Forelimb muscle (tissue), 1 donor: ENCODE data around the gene CYP24A1. TPM values are rescaled to one million over a fixed set of nuclear protein-coding genes. Genes with fewer than 3 reads are reported as not detected.

ENCODE experiments used
- DNase-seq: peaks from one replicate; pipeline ENCODE4 v3.0.0-alpha.2; 2013; ENCODE audit warnings: low read depth
- polyA plus RNA-seq: library from polyadenylated mRNA; unstranded; fragments of 120-200 nt; gene quantifications from one replicate; pipeline ENCODE4 v1.2.1, GENCODE V29; 2013; ENCODE audit not compliant: insufficient read length

CYP24A1 gene
- polyA plus RNA-seq, 1 donor = 0.68 TPM

GRCh38 chr20:54114109-54114508 lies 59.7 kb downstream of the CYP24A1 start:
- DNase-seq = no peak

DNA sequence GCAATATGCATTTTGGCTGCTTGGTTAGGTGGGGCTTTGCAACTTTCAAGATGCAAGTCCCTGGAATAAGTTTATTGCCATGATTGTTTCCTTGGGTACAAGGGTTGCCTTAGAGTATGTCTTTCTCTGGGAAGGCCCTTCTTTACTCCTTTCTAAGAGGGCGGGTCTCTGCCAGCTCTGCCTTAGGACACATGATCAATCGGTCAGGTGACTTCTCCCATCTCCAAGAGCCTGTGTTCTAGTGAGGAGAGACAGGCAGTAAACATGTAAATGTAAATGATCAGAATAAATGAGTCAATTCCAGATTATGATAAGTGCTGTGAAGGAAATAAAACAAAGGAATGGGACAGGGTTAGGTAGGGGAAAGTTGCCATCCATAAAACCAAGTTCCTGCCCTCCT lies 60.2 kb downstream of the CYP24A1 start:
- DNase-seq = no peak

GRCh38 chr20:54112221-54112884 lies 61.4 kb downstream of the CYP24A1 start:
- no peak for DNase-seq

DNA sequence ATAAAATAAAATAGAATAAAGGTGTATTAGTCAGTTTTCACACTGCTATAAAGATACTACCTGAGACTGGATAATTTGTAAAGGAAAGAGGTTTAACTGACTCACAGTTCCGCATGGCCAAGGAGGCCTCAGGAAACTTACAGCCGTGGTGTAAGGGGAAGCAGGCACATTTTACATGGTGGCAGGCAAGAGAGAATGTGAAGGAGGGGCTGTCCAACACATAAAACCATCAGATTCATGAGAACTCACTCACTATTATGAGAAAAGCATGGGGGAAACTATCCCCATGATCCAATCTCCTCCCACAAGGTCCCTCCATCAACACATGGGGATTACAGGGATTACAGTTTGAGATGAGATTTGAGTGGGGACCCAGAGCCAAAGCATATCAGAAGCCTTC lies 62.3 kb downstream of the CYP24A1 start:
- no peak for DNase-seq

- DNase-seq = no peak
These were observed 63.3 kb downstream of the CYP24A1 start for GRCh38 chr20:54110457-54110856.

DNA sequence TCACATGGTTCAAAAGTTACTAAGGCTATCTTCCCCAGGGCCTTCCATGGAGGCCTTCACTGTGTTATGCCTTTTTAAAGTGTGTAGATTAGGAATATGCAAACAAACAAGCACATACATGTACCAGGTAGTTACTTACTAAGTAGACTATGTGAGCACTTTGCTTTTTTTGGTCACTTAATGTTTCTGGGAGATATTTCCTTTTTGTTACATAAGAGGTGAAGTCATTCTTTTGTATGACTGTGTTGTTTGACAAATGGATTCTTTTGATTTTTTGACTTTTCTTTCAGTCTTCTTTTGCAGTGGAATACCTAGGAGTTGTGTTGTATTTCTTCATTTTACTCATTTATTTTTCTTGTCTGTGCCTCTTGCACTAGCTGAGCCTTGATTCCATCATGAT lies 63.7 kb downstream of the CYP24A1 start:
- no peak for DNase-seq

DNA sequence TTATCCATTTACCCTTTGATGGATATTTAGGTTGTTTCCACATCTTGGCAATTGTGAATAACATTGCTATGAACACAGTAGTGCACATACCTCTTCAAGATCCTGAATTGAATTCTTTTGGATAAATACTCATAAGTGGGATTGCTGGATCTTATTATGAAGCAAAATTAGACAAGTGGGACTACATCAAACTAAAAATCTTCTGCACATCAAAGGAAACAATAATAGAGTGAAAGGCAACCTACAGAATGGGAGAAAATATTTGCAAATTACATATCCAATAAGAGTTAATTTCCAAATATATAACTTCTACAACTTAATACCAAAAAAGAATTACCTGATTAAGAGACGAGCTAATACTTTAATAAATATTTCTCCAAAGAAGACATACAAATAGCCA lies 65.0 kb downstream of the CYP24A1 start:
- no peak for DNase-seq

- DNase-seq = no peak
These were observed 65.5 kb downstream of the CYP24A1 start for GRCh38 chr20:54108326-54108642.

DNA sequence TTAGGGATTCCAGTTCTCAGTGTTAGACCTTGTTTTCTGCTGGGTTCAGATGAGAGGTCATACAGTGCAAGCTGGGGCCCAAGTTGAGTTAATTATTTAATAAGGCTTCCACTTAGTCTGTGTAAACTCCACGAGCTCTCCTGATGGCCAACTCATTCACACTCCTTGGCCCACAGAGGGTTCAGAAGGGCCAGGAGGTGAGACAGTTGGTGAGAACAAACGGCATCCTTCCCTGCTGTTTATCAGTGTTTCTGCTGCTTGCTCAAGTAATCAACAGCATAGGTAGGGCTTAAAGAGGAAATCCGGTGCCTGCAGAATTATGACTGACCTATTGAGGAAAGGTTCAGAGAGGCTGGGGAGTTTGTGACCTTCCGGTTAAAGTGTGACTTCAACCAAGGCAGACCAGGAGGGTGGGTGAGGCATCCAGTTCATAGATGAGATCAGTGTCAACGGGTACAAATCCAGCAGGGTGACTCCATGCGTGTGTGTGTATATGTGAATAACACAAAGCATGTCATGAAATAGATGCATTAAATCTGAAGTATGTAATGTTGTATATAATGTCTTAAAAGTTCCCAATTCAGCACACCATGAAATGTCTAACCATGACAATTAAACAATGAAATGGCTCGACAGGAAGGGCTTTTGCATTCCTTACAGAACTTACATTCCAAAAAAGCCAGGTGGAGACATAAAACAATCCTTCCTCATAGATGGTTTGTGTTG lies 66.0 kb downstream of the CYP24A1 start:
- no peak for DNase-seq

- no peak for DNase-seq
These were observed 66.6 kb downstream of the CYP24A1 start for GRCh38 chr20:54107181-54107580.

DNA sequence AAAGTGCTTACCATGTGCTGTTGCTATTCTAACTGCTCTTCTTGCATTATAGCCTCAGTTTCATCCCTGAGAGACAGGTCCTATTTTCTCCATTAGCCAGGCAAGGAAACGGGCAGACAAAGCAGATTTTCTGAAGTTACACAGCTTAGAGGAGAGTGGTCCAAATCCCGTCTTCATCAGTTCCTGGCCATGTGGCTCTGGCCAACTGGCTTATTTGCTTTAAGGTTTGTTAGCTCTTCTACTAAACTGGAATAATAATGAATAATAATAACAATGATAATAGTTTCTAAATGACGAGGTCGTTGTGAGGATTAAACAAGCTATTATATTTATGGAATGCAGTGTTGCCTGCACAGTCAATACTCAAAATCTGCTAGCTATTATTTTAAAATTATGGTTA lies 67.6 kb downstream of the CYP24A1 start:
- DNase-seq = no peak

DNA sequence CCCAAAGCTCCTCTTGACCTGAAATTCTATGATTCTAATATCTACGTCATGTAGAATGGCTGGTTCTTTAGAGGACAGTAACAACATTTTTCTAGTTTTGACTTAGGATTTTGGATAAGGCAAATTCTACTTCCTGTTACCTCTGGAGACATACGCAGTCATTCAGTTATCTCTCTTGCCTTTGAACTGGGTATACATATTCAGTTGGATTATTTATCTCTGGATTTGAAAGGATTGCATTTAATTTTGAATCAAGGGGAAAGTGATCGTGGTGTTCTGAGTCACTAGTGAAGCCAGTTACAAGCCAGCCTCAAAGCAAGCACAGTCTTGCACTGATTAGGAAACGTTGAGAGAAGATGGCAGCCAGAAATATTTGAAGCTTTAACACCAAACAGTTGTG lies 68.1 kb downstream of the CYP24A1 start:
- DNase-seq = no peak

- no peak for DNase-seq
These were observed 69.0 kb downstream of the CYP24A1 start for GRCh38 chr20:54104781-54105180.

DNA sequence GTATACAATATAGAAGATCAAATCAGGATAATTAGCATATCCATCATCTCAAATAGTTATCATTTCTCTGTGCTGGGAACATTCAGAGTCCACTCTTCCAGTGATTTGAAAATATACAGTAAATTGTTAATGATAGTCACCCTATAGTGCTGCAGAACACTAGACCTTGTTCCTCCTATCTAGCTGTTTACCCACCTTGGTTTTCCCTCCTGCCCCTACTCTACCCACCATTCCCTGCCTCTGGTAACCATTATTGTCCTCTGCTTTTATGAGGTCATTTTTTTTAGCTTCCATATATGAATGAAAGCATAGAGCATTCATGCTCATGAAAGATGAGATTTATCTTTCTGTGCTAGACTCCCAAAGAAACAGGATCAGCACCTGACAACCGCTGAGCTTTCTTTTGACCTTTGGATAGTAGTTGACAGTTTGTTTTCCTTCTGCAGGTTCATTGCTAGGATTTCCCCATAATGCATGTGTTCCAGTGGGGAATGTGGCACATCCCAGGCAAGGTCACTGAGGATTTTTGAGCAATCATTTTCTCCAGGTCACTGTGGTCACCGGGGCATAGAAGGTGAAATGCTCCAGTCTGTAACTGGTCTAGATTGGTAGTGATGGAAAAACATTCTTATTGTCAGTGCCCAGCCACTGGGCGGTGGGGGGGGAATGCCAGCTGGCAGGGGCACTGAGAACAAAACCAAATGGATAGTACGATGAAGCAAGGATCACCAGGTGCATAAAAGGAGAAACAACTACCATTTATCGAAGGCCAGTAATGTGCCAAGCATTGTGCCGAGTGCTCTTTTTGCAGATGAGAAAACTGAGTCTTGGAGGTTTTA lies 69.8 kb downstream of the CYP24A1 start:
- no peak for DNase-seq

Other genes starting within 250 kb of the CYP24A1 start
- gene BCAS1, start 103.4 kb downstream of the CYP24A1 start, polyA plus RNA-seq = 3.6 TPM
- 59.7 TPM for gene PFDN4, start 34.1 kb upstream of the CYP24A1 start, polyA plus RNA-seq